Colon (tissue), 2 donors: ENCODE data around the gene LDAH.

ENCODE experiments used
- FAIRE-seq: peaks from 2 replicates; lab custom pipeline; 2012; peaks lifted over from hg19 to GRCh38; lab: Jason Lieb, UNC
- donor health status: control.
- donor health status: control.

The LDAH gene

DNA sequence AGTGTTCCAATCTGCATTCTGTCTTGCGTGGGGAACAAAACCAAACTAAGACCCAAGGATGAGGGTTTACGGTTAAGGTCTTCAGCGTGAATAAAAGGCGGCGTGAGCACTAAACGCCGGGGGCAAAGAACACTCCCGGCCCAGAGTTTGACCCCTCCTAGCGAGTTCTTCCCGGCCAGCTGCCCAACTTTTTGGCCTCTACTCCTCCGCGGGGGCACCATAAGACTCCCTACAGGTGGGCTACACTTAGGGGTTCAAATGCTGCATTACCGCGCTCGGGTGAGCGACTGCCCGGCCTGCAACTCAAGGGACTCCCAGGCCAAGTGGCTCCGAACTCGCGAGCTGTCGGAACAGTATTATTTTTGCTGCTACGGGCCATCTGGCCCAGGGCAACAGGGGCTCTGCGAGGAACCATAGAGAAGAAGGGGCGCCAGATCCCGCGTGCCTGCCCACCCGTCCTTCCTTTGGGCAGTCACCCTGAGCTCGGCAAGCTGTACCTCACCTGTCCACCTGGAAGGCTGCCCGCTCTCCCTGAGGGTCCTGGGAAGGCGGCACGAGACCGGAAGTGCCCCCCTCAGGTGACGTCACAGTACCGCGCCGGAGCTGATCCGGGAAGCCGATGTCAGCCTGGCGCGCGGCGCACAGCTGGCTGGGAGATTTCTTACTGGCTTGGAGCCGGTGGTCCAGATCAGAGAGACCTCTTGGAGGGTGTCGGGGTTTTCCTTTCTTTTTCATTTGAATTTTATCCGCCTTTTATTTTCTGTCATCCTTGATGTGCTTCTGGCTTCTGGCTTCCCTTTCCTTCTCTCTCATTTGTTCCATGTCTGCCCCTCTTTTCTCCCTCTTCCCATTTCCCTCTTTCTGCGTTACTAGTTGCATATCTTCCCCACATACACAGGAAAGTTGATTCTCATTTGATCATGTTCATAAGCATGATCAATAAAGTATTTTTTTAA lies at the start of gene LDAH:
Gene LDAH, minus strand, starts transcription at position 567 of the 956 bp plus-strand sequence. CDS start 21,638 bp downstream, outside the sequence.
- no peak for FAIRE-seq

DNA sequence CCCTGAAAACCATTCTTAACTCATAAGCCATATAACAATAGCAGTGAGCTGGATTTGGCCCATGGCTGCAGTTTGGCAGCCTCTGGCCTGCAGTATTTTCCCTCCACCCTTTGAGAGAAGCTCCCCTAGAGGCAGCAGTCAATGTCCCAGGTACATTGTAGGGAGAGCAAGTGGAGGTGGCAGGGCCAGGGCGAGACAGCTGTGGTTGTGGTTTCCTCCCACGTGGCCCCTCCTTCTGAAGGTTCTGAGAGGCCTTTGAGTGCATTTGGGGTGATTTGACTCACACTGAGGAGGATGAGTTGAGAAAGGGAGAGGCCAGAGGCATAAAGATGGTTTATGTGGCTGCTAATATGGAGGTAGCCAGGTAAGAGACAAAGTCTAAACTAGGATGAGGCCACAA lies 45.5 kb upstream of the LDAH start:
- no peak for FAIRE-seq

- no peak for FAIRE-seq
Observed at GRCh38 chr2:20862850-20863249, 39.9 kb upstream of the LDAH start.

DNA sequence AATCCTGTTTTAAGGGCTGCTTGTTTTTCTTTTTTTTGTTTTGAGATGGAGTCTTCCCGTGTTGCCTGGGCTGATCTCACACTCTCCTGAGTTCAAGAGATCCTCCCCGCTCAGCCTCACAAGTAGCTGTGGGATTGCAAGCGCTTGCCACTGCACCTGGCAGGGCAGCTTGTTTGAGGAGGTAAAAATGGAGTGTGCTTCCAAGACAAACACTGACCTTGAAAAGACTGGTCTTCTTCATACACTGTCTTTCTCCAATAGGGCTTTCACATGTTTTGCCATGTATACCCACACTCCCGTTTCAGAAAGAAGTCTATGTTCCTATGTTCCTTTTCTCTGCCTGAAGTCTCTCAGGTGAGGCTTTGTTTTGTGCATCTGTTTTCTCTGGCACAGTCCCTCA lies 32.6 kb upstream of the LDAH start:
- FAIRE-seq, result no peak

GRCh38 chr2:20852670-20853069 lies 29.8 kb upstream of the LDAH start:
- no peak for FAIRE-seq

DNA sequence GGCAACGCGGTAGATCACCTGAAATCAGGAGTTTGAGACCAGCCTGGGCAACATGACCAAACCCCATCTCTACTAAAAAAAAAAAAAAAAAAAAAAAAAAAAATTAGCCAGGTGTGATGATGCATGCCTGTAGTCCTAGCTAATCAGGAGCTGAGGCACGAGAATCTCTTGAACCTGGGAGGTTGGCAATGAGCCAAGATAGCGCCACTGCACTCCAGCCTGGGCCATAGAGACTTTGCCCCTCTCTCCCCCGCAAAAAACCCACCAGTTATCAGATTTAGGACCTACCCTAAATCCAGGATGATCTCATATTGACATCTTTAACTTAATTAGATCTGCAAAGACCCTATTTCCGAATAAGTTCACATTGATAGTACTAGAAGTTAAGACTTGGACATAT lies 29.2 kb upstream of the LDAH start:
- no peak for FAIRE-seq

GRCh38 chr2:20844246-20844645 lies 21.3 kb upstream of the LDAH start:
- FAIRE-seq, result no peak

- FAIRE-seq, result no peak
Observed at GRCh38 chr2:20839052-20839451, 16.2 kb upstream of the LDAH start.

- FAIRE-seq, result no peak
Observed at GRCh38 chr2:20838016-20838415, 15.1 kb upstream of the LDAH start.

DNA sequence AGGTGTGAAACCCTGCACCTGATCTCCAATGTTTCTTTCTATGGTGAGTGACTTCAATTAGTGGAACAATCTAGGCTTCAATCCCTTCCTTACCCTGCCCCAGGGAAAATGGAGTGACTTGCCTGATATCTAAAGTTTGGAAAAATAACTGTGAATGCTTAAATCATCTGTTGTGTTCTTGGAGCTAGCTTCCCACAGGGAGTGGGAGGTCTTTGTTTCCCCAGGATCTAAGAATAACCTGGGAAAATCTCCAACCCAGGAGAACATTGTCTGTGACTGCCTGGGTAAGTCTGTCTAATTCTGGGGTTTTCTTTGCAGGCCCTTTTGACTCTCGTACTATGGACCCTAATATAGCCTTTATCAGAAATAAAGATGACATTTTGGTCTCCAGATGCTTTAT lies 13.6 kb upstream of the LDAH start:
- FAIRE-seq, result no peak

GRCh38 chr2:20834331-20834730 lies 11.4 kb upstream of the LDAH start:
- no peak for FAIRE-seq

- FAIRE-seq, result no peak
Observed at GRCh38 chr2:20832606-20833005, 9.7 kb upstream of the LDAH start.

GRCh38 chr2:20829861-20830260 lies 7.0 kb upstream of the LDAH start:
- FAIRE-seq, result no peak

- no peak for FAIRE-seq
Observed at GRCh38 chr2:20823917-20824316, 1.0 kb upstream of the LDAH start.

- no peak for FAIRE-seq
Observed at GRCh38 chr2:20818820-20819219, 4.1 kb downstream of the LDAH start.

- no peak for FAIRE-seq
Observed at GRCh38 chr2:20815216-20815615, 7.7 kb downstream of the LDAH start.

- FAIRE-seq, result no peak
Observed at GRCh38 chr2:20812779-20813178, 10.1 kb downstream of the LDAH start.

- FAIRE-seq, result no peak
Observed at GRCh38 chr2:20806286-20806685, 16.6 kb downstream of the LDAH start.

GRCh38 chr2:20803974-20804373 lies 18.9 kb downstream of the LDAH start:
- no peak for FAIRE-seq

DNA sequence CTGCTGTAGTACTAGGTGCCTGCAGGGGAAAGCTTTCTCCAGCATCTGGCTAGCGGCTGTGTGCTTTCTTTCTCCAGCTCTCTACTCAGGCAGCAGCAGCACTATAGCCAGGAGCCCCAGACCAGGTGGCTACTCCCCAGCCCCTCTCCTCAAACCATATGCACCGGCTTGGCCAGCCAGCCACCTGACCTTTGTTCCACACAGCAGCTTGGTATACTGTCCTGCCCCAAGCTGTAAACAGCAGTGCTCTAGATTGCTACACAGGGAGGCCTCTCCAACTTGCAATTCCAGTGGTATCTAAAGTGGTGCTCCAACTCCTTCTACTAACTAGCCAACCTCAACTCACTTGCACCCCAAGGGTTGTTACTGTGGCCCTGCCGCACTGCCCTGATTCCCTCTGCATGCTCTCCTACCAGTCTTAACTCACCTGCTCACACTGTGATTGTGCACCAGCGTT lies 19.6 kb downstream of the LDAH start:
- no peak for FAIRE-seq

DNA sequence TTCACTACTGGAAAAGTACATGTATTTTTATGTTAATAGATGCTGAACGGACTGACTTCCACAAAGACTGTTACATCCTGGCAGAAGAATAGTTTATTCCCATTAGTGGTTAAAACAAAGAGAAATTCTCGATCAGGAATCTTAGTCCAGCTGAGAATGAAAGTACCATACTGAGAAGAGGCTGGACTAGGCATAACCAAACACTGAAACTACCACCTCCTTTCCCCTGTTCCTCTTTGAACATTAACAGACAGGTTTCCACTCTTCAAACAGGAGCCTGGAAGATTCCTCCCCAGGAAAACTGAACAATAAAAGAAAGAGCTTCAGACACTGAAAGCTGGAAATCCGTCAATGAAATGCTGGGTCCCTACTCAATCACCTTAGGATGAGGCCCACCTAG lies 25.8 kb downstream of the LDAH start:
- no peak for FAIRE-seq

DNA sequence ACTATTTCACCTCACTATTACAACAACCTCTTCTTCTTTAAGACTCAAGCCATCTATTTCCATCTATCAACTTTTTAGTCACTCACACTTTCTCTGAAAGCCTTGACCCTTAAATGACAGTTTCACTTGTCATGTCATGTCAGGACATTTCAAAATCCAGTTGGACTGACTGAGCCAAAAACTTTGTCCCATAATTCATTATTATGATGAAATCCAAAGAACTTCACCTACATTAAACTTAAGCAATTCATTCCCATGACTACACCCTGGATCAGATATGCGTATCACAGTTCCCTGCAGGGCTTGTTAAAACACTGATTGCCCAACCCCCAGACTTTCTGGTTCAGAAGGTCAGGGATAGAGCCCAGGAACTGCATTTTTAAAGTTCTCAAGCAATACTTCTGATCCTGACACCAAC lies 26.5 kb downstream of the LDAH start:
- FAIRE-seq, result no peak

GRCh38 chr2:20793944-20794343 lies 29.0 kb downstream of the LDAH start:
- FAIRE-seq, result peak; percentile 18
